ENCODE data around the gene NAGS. TPM values are rescaled to one million over a fixed set of nuclear protein-coding genes. Genes with fewer than 3 reads are reported as not detected.

NAGS gene
- total and polyA plus RNA-seq, 10 of the 15 experiments (the other 5 are each of a cell fraction or from before 2014, with no cell fraction given) = 0.11 to 1.6 (median 0.64) TPM; not detected in 1

- ChIA-PET RAD21 (ENCODE audit: unreplicated experiment) (no interaction called here), SMC1A (ENCODE audit: uncharacterized antibody, unreplicated experiment) (no interaction called here), CTCF (interaction anchor here (0.9 kb wide), 1 partner anchor 31 kb away, joined by 4 read pairs; no protein-coding TSS in a partner anchor), POLR2A (no interaction called here)
- Histone ChIP-seq H3K79me2 (ENCODE audit: control insufficient read depth, insufficient read depth, low read length) (no peaks in the 10 kb centered on the region), H3K27ac (ENCODE audit: control insufficient read depth, insufficient read depth) (no peak overlapping the region), H3K4me3 (no peak overlapping the region), H3K4me1 (ENCODE audit: control insufficient read depth, insufficient read depth, low read length) (no peaks in the 10 kb centered on the region), H3K27me3 (replicated peaks in 1 of 2; ENCODE audit: control insufficient read depth in 2 of 2, insufficient read depth in 2 of 2, low read length in 1 of 2) (peaks cover 0 to 2% of the 10 kb centered on the region in 2 experiments; a peak in 1 of 4 replicates), H3K36me3 (ENCODE audit: control insufficient read depth in 2 of 2, insufficient read depth in 2 of 2, low read length in 1 of 2) (no peaks in the 10 kb centered on the region), H3K9me3 (replicated peaks; ENCODE audit: control insufficient read depth, insufficient read depth, low read length) (no peaks in the 10 kb centered on the region), H3K9ac (ENCODE audit: control insufficient read depth, insufficient read depth, low read length) (no peak overlapping the region), H3K4me2 (ENCODE audit: control insufficient read depth, insufficient read depth) (no peak overlapping the region), H2AFZ (ENCODE audit: control insufficient read depth, low read depth, low read length) (no peak overlapping the region), H4K20me1 (ENCODE audit: control insufficient read depth, insufficient read depth) (no peaks in the 10 kb centered on the region)
- no peak for ATAC-seq
- BruUV-seq (replicated peaks) = no TSS peak
- no peak for FAIRE-seq
- no peak for DNase-seq (ENCODE audit: low read depth, low spot score)
- intact Hi-C loops (cut with micrococcal nuclease; ENCODE audit: unreplicated experiment) = no loop called here
- in situ Hi-C loops (cut with MboI) = no loop called here
- WGBS (ENCODE audit: insufficient coverage, insufficient replicate concordance, low lambda C conversion rate, missing lambda C conversion rate) = 49% methylated on average over 14 of the region's 14 CpGs
- no peak for TF ChIP-seq HDAC2 (IDR thresholded peaks at IDR 0.05)
- no peak for TF ChIP-seq RCOR1 (conservative IDR thresholded peaks at IDR 0.05; ENCODE audit: low read depth, low read length)
- TF ChIP-seq BCLAF1 (IDR thresholded peaks at IDR 0.05) = no peak
- no peak for TF ChIP-seq FOXK2 (IDR thresholded peaks at IDR 0.05)
- TF ChIP-seq ELK1 (IDR thresholded peaks at IDR 0.05; ENCODE audit: low read depth, low read length) = no peak
- TF ChIP-seq WRNIP1 (IDR thresholded peaks at IDR 0.05; ENCODE audit: borderline replicate concordance, low read depth, low read length) = no peak
- no peak for TF ChIP-seq TARDBP (IDR thresholded peaks at IDR 0.05; ENCODE audit: borderline replicate concordance)
- TF ChIP-seq MXI1 (IDR thresholded peaks at IDR 0.05; ENCODE audit: low read depth, low read length) = no peak
- no peak for TF ChIP-seq KDM1A (IDR thresholded peaks at IDR 0.05; ENCODE audit: borderline replicate concordance)
- TF ChIP-seq MYC (IDR thresholded peaks at IDR 0.05; ENCODE audit: insufficient read depth, insufficient read length, insufficient replicate concordance, low read length, severe bottlenecking) = no peak
- no peak for TF ChIP-seq SUPT20H (IDR thresholded peaks at IDR 0.05; ENCODE audit: borderline replicate concordance, control insufficient read depth, low read depth, low read length)
- no peak for TF ChIP-seq CEBPZ (IDR thresholded peaks at IDR 0.05; ENCODE audit: low read depth, low read length)
- TF ChIP-seq GABPA (IDR thresholded peaks at IDR 0.05; ENCODE audit: low read depth) = no peak
- no peak for TF ChIP-seq ZZZ3 (IDR thresholded peaks at IDR 0.05; ENCODE audit: control insufficient read depth, insufficient read length, low read depth)
- TF ChIP-seq YY1 (IDR thresholded peaks at IDR 0.05; ENCODE audit: low read depth, low read length) = no peak
- no peak for TF ChIP-seq SIX5 (IDR thresholded peaks at IDR 0.05; ENCODE audit: low read depth, low read length, severe bottlenecking)
- no peak for TF ChIP-seq TBL1XR1 (IDR thresholded peaks at IDR 0.05; ENCODE audit: low read depth, low read length)
Measured at GRCh38 chr17:43974382-43975266, 29.8 kb upstream of the NAGS start.

Data from GM12878 (cell line).